ENCODE measurements around the gene CABLES1.

DNA sequence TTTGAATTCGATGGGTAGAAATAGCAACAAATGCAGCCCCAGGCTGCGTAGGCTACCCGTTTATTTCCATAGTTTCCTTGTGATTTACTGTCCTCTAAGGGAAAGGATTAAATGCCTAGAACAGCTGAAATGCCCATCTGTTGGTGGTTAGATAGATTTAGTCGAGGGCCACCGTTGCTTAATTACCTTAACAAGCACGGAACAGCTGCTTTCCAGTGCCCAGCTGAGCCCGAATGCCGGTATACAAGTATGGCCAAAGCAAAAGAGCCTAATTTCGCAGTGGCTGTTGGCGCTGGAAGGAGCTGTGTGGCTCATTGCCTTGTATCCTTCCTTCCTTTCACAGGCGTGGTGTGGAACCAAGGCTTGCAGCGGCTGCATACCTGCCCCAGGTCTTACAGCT, 109.1 kb downstream of the CABLES1 start:
- TF ChIP-seq, protein P1, sequence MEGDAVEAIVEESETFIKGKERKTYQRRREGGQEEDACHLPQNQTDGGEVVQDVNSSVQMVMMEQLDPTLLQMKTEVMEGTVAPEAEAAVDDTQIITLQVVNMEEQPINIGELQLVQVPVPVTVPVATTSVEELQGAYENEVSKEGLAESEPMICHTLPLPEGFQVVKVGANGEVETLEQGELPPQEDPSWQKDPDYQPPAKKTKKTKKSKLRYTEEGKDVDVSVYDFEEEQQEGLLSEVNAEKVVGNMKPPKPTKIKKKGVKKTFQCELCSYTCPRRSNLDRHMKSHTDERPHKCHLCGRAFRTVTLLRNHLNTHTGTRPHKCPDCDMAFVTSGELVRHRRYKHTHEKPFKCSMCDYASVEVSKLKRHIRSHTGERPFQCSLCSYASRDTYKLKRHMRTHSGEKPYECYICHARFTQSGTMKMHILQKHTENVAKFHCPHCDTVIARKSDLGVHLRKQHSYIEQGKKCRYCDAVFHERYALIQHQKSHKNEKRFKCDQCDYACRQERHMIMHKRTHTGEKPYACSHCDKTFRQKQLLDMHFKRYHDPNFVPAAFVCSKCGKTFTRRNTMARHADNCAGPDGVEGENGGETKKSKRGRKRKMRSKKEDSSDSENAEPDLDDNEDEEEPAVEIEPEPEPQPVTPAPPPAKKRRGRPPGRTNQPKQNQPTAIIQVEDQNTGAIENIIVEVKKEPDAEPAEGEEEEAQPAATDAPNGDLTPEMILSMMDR (IDR thresholded peaks at IDR 0.05; ENCODE audit: insufficient read depth, low read length): no peak
- TF ChIP-seq POLR2AphosphoS5 (IDR thresholded peaks at IDR 0.05; ENCODE audit: low read depth) (no peak), SPI1 (IDR thresholded peaks at IDR 0.05; ENCODE audit: borderline replicate concordance, low read depth) (no peak), GABPA (IDR thresholded peaks at IDR 0.05; ENCODE audit: low read depth) (no peak)
- TF ChIP-seq, protein P2, sequence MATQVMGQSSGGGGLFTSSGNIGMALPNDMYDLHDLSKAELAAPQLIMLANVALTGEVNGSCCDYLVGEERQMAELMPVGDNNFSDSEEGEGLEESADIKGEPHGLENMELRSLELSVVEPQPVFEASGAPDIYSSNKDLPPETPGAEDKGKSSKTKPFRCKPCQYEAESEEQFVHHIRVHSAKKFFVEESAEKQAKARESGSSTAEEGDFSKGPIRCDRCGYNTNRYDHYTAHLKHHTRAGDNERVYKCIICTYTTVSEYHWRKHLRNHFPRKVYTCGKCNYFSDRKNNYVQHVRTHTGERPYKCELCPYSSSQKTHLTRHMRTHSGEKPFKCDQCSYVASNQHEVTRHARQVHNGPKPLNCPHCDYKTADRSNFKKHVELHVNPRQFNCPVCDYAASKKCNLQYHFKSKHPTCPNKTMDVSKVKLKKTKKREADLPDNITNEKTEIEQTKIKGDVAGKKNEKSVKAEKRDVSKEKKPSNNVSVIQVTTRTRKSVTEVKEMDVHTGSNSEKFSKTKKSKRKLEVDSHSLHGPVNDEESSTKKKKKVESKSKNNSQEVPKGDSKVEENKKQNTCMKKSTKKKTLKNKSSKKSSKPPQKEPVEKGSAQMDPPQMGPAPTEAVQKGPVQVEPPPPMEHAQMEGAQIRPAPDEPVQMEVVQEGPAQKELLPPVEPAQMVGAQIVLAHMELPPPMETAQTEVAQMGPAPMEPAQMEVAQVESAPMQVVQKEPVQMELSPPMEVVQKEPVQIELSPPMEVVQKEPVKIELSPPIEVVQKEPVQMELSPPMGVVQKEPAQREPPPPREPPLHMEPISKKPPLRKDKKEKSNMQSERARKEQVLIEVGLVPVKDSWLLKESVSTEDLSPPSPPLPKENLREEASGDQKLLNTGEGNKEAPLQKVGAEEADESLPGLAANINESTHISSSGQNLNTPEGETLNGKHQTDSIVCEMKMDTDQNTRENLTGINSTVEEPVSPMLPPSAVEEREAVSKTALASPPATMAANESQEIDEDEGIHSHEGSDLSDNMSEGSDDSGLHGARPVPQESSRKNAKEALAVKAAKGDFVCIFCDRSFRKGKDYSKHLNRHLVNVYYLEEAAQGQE (IDR thresholded peaks at IDR 0.05; ENCODE audit: insufficient replicate concordance, low read depth): no peak

Measured in HL-60 (cell line).